Activated CD4-positive, alpha-beta T cell treated with anti-CD3 and anti-CD28 coated beads, Interleukin-2, amount 10 ng/mL, durations not matched to agents 7 days and 5 days (primary cell): ENCODE data around the gene EPHA3. TPM values are rescaled to one million over a fixed set of nuclear protein-coding genes. Genes with fewer than 3 reads are reported as not detected.
A peak's percentile ranks its signal among the peaks of the same experiment; 100 is the strongest.

ENCODE experiments used
- CTCF ChIA-PET: fragments of 350-600 bp; sonication (Branson Sonifier 250); formaldehyde crosslinking; loops from one replicate; lab custom pipeline; 2021; ENCODE audit warnings: antibody characterized with exemption; lab: Charles Lee
- POLR2A ChIA-PET: fragments of 350-600 bp; sonication (Branson Sonifier 250); formaldehyde crosslinking; loops from one replicate; lab custom pipeline; 2021; ENCODE audit warnings: antibody characterized with exemption; lab: Charles Lee
- DNase-seq: peaks from one replicate; pipeline ENCODE4 v3.0.0-alpha.2; 2020
- H3K27ac Mint-ChIP-seq: one replicate; pipeline ENCODE4 v1.8.0; 2021; ENCODE audit warnings: mild to moderate bottlenecking, moderate library complexity, mixed read lengths
- H3K27me3 Mint-ChIP-seq: one replicate; pipeline ENCODE4 v1.8.0; 2021; ENCODE audit warnings: mixed read lengths
- H3K36me3 Mint-ChIP-seq: one replicate; pipeline ENCODE4 v1.8.0; 2021; ENCODE audit warnings: low read depth, mixed read lengths
- H3K4me1 Mint-ChIP-seq: one replicate; pipeline ENCODE4 v1.8.0; 2021; ENCODE audit warnings: mixed read lengths
- H3K4me3 Mint-ChIP-seq: one replicate; pipeline ENCODE4 v1.8.0; 2021; ENCODE audit warnings: mild to moderate bottlenecking, moderate library complexity, mixed read lengths
- H3K9me3 Mint-ChIP-seq: one replicate; pipeline ENCODE4 v1.8.0; 2021; ENCODE audit warnings: mixed read lengths
- total RNA-seq, 2 experiments: library from RNA; stranded (reverse); gene quantifications; one replicate each; pipeline ENCODE4 v1.2.3, GENCODE V29; 2021

Gene EPHA3
- not detected for total RNA-seq

DNA sequence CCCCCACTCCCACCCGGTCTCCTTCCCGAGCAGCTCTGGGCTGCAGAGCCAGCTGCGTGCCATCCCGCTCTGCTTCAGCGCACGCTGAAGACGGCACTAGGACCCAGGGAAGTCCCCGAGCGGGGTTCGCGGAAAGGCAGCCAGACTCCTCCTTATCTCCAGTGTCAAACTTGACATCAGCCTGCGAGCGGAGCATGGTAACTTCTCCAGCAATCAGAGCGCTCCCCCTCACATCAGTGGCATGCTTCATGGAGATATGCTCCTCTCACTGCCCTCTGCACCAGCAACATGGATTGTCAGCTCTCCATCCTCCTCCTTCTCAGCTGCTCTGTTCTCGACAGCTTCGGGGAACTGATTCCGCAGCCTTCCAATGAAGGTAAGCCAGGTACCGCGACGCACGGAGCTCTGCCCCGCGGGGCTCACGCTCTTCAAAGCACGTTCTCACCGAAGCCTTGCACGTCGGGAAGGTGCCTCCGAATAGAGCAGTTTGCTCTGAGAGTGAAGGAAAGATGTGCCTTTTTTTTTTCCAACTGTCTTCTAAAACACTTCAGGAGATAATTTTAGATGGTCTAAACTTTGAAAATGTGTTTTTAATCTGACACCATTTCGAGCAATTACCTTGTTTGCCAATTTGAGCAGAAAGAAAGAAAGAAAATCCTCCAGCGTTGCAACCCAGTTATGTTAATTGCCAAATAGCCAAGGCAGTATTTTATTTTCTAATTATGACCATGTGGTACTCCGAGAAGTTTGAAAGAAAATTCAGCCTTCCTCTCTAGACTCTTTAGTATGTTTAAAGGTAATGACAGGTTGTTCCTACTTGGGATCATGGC is at the start of gene EPHA3:
TSS of gene EPHA3 (plus strand) at position 161 of the 830 bp plus-strand sequence. CDS start at position 289, 128 bp downstream.
- peak within 1 kb of the TSS; percentile 51 for H3K4me3 Mint-ChIP-seq
- CTCF ChIA-PET, result no interaction called here
- H3K4me1 Mint-ChIP-seq, result peaks cover 13% of the 10 kb centered on the region
- no peaks in the 10 kb centered on the region for H3K9me3 Mint-ChIP-seq
- POLR2A ChIA-PET, result no interaction called here
- peaks cover 23% of the 10 kb centered on the region for H3K27me3 Mint-ChIP-seq
- no peak within 1 kb of the TSS for H3K27ac Mint-ChIP-seq
- H3K36me3 Mint-ChIP-seq, result no peaks in the 10 kb centered on the region
- peak; percentile 55 for DNase-seq

DNA sequence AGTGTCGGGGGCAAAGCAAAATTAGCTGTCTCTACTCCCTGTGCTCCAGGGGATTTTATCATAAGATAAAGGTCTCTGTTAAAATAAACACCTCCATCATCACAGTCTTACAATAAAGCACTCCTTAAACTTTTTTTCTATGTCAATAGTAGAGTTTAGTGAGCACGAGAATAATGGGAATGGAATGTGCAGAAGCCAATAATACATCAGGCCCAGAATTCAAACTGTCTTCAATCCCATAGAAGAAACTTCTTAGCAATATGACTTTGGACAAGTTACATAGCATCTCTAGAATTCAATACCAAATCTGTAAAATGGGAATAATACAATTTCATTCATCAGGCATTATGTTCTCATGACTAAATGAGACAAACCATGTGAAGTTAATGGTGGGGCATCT is 49.0 kb upstream of the EPHA3 start:
- CTCF ChIA-PET, result no interaction called here
- no peaks in the 10 kb centered on the region for H3K27me3 Mint-ChIP-seq
- no peak overlapping the region for H3K27ac Mint-ChIP-seq
- peaks cover 5% of the 10 kb centered on the region for H3K9me3 Mint-ChIP-seq
- H3K36me3 Mint-ChIP-seq, result no peaks in the 10 kb centered on the region
- POLR2A ChIA-PET, result no interaction called here
- no peak overlapping the region for H3K4me3 Mint-ChIP-seq
- no peaks in the 10 kb centered on the region for H3K4me1 Mint-ChIP-seq
- no peak for DNase-seq

DNA sequence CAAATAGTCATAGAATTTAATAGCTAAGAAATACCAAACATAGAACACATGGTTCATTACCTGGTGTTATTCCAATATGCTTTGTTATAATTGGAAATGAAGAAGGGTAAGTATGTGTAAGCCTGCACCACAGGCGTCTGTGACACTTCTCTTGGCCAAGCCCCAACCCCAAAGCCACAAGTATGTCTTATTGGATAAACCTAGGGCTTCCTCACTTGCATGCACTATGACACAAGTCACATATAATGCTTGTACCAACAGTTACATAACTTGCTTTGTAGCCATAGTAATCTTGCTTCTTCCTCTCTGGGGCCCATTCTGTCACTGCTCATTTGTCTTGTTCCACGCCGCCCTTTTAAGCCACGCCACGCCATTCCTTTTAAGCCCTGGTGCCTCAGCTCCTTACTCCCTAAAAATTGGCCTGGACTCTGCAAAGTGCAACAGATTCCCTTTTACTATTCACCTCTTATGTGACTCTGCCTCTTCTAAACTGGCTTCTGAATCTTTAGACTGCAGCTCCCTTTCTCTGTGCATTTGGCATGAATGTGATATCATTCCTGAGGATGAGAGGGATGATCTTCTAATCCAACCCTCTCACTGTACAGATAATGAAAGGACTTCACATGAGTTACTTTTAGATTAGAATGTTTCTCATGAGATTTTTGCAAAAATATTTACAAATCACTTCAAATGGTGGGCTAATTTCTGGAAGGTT is 48.1 kb upstream of the EPHA3 start:
- DNase-seq, result no peak
- Mint-ChIP-seq H3K4me3 (no peak overlapping the region), H3K27me3 (no peaks in the 10 kb centered on the region), H3K27ac (no peak overlapping the region), H3K9me3 (peaks cover 5% of the 10 kb centered on the region), H3K36me3 (no peaks in the 10 kb centered on the region), H3K4me1 (no peaks in the 10 kb centered on the region)
- POLR2A ChIA-PET, result no interaction called here
- CTCF ChIA-PET, result no interaction called here

DNA sequence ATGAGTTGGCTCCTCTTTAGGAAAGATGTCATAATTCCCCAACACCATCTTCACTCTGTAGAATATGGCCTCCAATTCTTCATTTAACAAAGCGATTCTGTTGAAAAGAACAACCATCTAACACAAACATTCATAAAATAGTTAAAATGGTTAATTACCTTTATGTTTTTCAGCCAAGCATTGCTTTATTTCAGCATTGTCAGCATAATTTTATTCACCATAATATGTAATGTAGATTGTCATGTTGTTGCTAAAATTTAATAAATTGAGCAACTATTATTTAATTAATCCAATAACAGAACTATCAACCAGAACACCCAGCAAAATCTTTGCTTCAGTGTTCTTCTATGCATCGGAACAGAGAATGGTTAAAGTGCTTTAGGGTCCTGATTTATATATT is 46.2 kb upstream of the EPHA3 start:
- Mint-ChIP-seq H3K4me1 (no peaks in the 10 kb centered on the region), H3K27me3 (no peaks in the 10 kb centered on the region), H3K4me3 (no peak overlapping the region), H3K36me3 (no peaks in the 10 kb centered on the region), H3K9me3 (peaks cover 4% of the 10 kb centered on the region), H3K27ac (no peak overlapping the region)
- DNase-seq, result no peak
- CTCF ChIA-PET, result no interaction called here
- POLR2A ChIA-PET, result no interaction called here

DNA sequence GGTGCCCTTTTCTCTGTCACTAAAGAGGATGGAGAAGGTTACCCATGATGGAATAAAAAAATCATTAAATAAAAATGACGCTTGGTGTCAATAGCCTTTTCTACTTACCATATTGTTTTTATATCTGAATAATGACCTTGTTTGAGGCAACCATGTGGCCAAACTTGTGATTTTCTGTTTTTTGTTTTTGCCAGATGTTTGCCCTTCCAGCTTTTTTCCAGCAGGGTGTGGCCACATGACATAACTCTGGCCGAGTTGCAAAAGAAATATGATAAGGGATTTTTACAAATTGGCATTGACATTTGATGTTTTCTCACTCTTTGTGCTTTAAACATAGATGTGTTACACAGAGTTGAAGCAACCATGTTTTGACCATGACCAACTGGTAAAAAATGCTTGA is 39.7 kb upstream of the EPHA3 start:
- CTCF ChIA-PET, result no interaction called here
- no peak overlapping the region for H3K27ac Mint-ChIP-seq

DNA sequence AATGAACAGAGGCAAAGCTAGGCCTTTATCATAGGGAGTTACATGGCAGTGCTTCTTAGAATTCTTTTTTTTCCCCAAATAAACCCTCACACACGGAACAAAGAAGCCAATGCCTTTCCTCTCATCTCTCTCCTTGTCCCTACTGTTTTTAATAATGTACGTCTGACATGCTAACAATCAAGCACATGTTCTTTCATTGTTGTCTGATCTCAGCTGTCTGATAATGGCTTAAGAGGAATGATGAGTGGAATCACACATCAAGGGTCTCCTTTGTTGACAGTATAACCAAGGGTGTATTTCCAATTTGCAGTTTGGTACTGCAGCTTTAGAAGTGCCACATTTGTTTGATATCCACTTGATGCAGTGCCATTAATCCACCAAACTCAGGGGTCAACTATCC is 34.8 kb upstream of the EPHA3 start:
- peaks cover 3% of the 10 kb centered on the region for H3K9me3 Mint-ChIP-seq
- no peak overlapping the region for H3K4me3 Mint-ChIP-seq
- H3K4me1 Mint-ChIP-seq, result no peaks in the 10 kb centered on the region
- H3K27me3 Mint-ChIP-seq, result no peaks in the 10 kb centered on the region
- no peak overlapping the region for H3K27ac Mint-ChIP-seq
- CTCF ChIA-PET, result no interaction called here
- H3K36me3 Mint-ChIP-seq, result no peaks in the 10 kb centered on the region
- no peak for DNase-seq
- POLR2A ChIA-PET, result no interaction called here

More for the DNA sequence above, 39.7 kb upstream of the EPHA3 start:
- POLR2A ChIA-PET, result no interaction called here
- no peaks in the 10 kb centered on the region for H3K36me3 Mint-ChIP-seq
- no peak overlapping the region for H3K4me3 Mint-ChIP-seq
- H3K4me1 Mint-ChIP-seq, result no peaks in the 10 kb centered on the region
- no peaks in the 10 kb centered on the region for H3K27me3 Mint-ChIP-seq
- no peak for DNase-seq
- H3K9me3 Mint-ChIP-seq, result peaks cover 3% of the 10 kb centered on the region

DNA sequence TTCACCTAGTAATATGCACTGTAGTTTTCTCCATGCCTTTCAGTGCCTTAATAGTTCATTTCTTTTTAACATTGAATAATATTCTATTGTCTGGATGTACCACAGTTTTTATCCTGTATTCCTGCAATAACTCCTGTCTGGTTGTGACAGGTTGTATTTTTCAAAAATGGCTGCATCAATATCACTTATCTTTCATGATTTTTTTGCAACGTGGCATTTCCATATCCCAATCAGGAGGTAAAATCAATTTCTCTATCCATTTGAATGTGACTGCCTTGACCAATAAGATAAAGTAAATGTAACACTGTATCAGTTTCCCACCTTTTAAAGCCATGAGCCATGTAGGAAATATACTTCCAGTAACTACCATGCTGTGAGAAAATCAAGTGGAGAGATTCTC is 27.5 kb upstream of the EPHA3 start:
- H3K27ac Mint-ChIP-seq, result no peak overlapping the region
- ChIA-PET CTCF (no interaction called here), POLR2A (no interaction called here)
- no peak for DNase-seq
- no peaks in the 10 kb centered on the region for H3K9me3 Mint-ChIP-seq
- no peak overlapping the region for H3K4me3 Mint-ChIP-seq
- H3K4me1 Mint-ChIP-seq, result no peaks in the 10 kb centered on the region
- H3K27me3 Mint-ChIP-seq, result no peaks in the 10 kb centered on the region
- no peaks in the 10 kb centered on the region for H3K36me3 Mint-ChIP-seq

DNA sequence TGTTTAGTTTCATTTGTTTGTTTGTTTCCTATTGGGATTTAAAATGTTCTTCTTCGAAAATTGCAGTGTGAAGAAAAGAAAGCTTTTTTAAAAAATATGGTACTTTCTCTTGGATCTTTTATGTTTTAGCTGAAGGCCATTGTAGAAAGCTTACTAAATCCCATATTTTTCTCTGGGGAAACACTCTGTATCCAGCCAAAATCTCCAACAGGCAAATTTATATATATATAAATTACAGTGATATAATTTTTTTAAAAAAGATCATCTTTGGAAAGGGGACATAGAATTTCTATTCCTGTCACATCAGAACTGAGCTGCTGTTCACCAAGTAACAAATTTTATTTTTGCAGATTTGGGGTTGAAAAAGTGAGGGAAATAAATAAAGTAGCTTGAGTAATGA is 19.6 kb upstream of the EPHA3 start:
- CTCF ChIA-PET, result no interaction called here
- Mint-ChIP-seq H3K36me3 (no peaks in the 10 kb centered on the region), H3K4me1 (no peaks in the 10 kb centered on the region), H3K27ac (no peak overlapping the region), H3K27me3 (no peaks in the 10 kb centered on the region), H3K4me3 (no peak overlapping the region), H3K9me3 (no peaks in the 10 kb centered on the region)
- POLR2A ChIA-PET, result no interaction called here
- no peak for DNase-seq

DNA sequence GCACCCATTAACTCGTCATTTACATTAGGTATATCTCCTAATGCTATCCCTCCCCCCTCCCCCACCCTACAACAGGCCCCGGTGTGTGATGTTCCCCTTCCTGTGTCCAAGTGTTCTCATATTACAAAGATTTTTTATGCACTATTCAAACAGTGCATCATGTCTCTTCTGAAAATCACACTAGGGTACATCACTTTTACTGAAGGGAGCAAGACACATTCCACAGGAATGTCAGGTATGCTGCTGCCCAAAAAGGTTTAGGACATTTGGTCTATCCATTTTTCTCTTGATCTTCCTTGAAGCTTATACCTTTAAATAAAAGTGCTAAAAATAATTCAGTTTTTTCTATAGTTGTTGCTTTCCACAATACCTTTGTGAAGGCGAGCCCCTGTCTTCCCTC is 9.2 kb upstream of the EPHA3 start:
- POLR2A ChIA-PET, result no interaction called here
- H3K4me1 Mint-ChIP-seq, result no peaks in the 10 kb centered on the region
- CTCF ChIA-PET, result no interaction called here

DNA sequence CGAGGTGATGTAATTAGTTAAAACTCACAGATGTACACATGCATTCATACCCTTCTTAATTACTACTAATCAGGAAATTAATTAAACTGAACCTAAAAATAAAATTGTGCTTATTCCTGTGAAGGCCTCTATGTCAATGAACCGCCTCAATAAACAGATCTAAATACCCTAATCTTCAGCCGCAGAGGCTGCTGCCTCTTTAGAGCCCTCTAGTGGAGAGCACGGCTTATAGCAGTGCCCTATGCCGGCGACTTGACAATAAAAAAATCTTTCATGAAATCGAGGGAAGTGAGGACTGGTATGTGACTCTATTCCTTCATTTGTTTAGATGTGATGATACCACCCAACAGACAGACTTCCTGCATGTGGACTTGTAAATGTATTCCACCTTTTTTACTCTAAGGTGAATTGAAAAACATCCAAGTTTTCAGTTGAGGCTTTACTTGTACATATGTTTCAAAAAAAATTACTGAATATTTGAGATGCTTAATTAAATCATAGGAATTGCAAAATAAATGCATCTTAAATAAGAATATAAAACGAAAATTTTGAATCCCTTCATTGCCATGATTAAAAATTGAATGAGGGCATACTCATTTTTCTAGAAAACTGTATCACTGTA is 8.3 kb upstream of the EPHA3 start:
- H3K4me3 Mint-ChIP-seq, result no peak overlapping the region
- no peaks in the 10 kb centered on the region for H3K4me1 Mint-ChIP-seq
- no peak overlapping the region for H3K27ac Mint-ChIP-seq
- peak; percentile 54 for DNase-seq
- H3K36me3 Mint-ChIP-seq, result no peaks in the 10 kb centered on the region
- ChIA-PET POLR2A (no interaction called here), CTCF (no interaction called here)
- H3K27me3 Mint-ChIP-seq, result no peaks in the 10 kb centered on the region
- no peaks in the 10 kb centered on the region for H3K9me3 Mint-ChIP-seq

More for the DNA sequence above, 9.2 kb upstream of the EPHA3 start:
- Mint-ChIP-seq H3K4me3 (no peak overlapping the region), H3K36me3 (no peaks in the 10 kb centered on the region), H3K9me3 (no peaks in the 10 kb centered on the region), H3K27ac (no peak overlapping the region), H3K27me3 (no peaks in the 10 kb centered on the region)
- no peak for DNase-seq

DNA sequence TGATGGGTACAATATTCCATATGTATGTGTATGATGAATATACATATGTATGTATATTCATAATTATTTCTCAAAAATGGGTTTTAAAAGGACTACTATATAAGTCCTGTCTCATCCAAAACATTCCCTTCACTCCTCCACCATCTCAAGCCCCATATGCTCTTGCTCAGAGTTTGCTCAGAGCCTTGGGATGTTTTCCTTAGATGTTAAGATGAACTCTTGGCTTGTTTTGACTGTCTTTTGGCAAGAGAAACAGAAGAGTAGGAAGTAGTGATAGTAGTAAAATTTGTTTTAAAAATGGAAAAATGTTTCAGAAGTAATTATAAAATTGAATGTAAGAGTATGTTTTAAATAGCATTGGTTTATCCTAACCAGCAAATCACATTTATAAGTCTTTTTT is 6.2 kb upstream of the EPHA3 start:
- no peaks in the 10 kb centered on the region for H3K9me3 Mint-ChIP-seq
- H3K27ac Mint-ChIP-seq, result no peak overlapping the region
- no peak overlapping the region for H3K4me3 Mint-ChIP-seq
- no peak for DNase-seq
- no peaks in the 10 kb centered on the region for H3K27me3 Mint-ChIP-seq
- POLR2A ChIA-PET, result no interaction called here
- CTCF ChIA-PET, result no interaction called here
- H3K4me1 Mint-ChIP-seq, result no peaks in the 10 kb centered on the region
- H3K36me3 Mint-ChIP-seq, result no peaks in the 10 kb centered on the region

DNA sequence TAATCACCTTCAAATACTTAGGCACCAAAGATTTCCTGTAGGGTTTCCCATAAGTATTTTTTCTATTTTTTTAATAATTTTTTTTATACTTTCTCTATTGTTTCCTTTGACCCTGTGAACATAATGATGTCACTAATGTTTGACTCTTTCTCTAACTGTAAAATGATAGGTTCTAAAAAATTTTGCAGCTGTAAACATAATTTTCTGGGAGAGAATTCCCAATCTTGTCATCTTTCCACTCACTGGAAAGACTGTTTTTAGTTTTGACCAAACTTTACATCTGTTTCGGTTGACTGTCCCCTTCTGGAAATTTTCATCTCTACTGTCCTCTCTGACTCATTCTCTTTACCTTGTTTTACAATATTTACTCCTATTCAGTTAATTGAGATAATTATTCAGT is 5.5 kb upstream of the EPHA3 start:
- peaks cover 5% of the 10 kb centered on the region for H3K27me3 Mint-ChIP-seq
- ChIA-PET CTCF (no interaction called here), POLR2A (no interaction called here)
- no peak overlapping the region for H3K4me3 Mint-ChIP-seq
- H3K9me3 Mint-ChIP-seq, result no peaks in the 10 kb centered on the region
- no peak for DNase-seq
- H3K4me1 Mint-ChIP-seq, result peaks cover 1% of the 10 kb centered on the region
- H3K27ac Mint-ChIP-seq, result no peak overlapping the region
- H3K36me3 Mint-ChIP-seq, result no peaks in the 10 kb centered on the region

DNA sequence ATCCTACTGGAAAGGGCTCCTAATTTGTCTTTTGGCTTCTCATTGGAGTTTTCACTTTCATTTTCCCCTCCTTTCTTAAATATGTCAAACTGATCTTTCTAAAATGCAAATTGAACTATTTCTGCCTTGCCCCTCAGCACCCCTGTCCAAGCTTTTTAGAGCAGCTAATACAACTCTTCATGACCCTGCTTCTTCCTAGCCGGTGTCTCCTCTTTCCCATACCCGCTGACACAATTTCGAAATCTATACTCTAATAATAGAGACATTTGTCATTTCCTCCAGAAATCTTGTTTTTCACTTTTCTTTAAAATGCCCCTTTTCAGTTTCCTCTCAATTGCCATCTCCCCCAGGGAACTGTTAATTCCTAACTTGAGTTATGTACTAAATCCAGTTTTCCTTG is 2.9 kb upstream of the EPHA3 start:
- Mint-ChIP-seq H3K4me1 (peaks cover 13% of the 10 kb centered on the region), H3K36me3 (no peaks in the 10 kb centered on the region), H3K27ac (no peak overlapping the region), H3K4me3 (no peak overlapping the region), H3K27me3 (peaks cover 23% of the 10 kb centered on the region), H3K9me3 (no peaks in the 10 kb centered on the region)
- ChIA-PET CTCF (no interaction called here), POLR2A (no interaction called here)
- no peak for DNase-seq
